PFSK-1 (cell line): ENCODE measurements around the gene CDK19.

Source experiments
- FOXP2 ChIP-seq: optimal IDR thresholded peaks from 2 replicates; pipeline ENCODE3; 2011; ENCODE audit warnings: borderline replicate concordance, control low read depth, inconsistent platforms; ENCODE audit not compliant: insufficient read depth; ENCODE audit errors: extremely low read length, extremely low read depth
- POLR2AphosphoS5 ChIP-seq: IDR thresholded peaks from 2 replicates; pipeline ENCODE4 v1.6.1; 2012; ENCODE audit warnings: low read depth, mild to moderate bottlenecking, control low read depth, low read length, moderate library complexity
- SIN3A ChIP-seq: IDR thresholded peaks from 2 replicates; pipeline ENCODE4 v1.6.1; 2012; ENCODE audit warnings: mild to moderate bottlenecking, low read length, moderate library complexity, borderline replicate concordance; ENCODE audit not compliant: insufficient read depth
- TAF1 ChIP-seq: IDR thresholded peaks from 2 replicates; pipeline ENCODE4 v1.6.1; 2012; ENCODE audit warnings: low read length, control low read depth, borderline replicate concordance; ENCODE audit not compliant: insufficient read depth
- TF ChIP-seq, protein P1 (sequence below), 2 experiments: IDR thresholded peaks; 2 replicates each; pipeline versions ENCODE4 v1.6.1 to v1.8.0; 2011 to 2012; ENCODE audit warnings: low read depth in 2 of 2, low read length in 2 of 2, control low read depth in 1 of 2, inconsistent platforms in 1 of 2, mild to moderate bottlenecking in 1 of 2, moderate library complexity in 1 of 2; ENCODE audit not compliant: insufficient read depth in 1 of 2

The CDK19 gene

DNA sequence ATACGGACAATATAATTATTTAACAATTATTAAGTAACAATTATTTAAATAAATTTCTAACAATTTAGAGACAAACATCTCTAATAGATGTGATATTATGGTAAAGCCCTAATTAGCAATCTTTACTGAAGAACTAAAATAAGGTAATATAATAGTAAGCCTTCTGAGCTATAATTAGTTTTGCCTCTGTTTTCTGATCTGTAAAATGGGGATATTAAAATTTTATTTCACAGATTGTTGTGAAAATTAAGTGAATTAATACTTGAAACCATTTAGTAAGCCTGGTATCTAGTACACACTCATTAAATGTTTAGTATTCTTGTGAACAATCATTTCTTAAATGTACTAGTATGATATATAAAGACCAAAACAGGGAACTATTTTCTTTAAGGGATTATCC lies 70.3 kb downstream of the CDK19 start:
- no peak for TF ChIP-seq FOXP2
- TF ChIP-seq POLR2AphosphoS5: no peak
- TF ChIP-seq SIN3A: no peak
- TF ChIP-seq, protein P1, sequence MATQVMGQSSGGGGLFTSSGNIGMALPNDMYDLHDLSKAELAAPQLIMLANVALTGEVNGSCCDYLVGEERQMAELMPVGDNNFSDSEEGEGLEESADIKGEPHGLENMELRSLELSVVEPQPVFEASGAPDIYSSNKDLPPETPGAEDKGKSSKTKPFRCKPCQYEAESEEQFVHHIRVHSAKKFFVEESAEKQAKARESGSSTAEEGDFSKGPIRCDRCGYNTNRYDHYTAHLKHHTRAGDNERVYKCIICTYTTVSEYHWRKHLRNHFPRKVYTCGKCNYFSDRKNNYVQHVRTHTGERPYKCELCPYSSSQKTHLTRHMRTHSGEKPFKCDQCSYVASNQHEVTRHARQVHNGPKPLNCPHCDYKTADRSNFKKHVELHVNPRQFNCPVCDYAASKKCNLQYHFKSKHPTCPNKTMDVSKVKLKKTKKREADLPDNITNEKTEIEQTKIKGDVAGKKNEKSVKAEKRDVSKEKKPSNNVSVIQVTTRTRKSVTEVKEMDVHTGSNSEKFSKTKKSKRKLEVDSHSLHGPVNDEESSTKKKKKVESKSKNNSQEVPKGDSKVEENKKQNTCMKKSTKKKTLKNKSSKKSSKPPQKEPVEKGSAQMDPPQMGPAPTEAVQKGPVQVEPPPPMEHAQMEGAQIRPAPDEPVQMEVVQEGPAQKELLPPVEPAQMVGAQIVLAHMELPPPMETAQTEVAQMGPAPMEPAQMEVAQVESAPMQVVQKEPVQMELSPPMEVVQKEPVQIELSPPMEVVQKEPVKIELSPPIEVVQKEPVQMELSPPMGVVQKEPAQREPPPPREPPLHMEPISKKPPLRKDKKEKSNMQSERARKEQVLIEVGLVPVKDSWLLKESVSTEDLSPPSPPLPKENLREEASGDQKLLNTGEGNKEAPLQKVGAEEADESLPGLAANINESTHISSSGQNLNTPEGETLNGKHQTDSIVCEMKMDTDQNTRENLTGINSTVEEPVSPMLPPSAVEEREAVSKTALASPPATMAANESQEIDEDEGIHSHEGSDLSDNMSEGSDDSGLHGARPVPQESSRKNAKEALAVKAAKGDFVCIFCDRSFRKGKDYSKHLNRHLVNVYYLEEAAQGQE (IDR thresholded peaks at IDR 0.05; ENCODE audit: insufficient read depth in 1 of 2, low read depth in 2 of 2, low read length in 2 of 2): no peak
- no peak for TF ChIP-seq TAF1

DNA sequence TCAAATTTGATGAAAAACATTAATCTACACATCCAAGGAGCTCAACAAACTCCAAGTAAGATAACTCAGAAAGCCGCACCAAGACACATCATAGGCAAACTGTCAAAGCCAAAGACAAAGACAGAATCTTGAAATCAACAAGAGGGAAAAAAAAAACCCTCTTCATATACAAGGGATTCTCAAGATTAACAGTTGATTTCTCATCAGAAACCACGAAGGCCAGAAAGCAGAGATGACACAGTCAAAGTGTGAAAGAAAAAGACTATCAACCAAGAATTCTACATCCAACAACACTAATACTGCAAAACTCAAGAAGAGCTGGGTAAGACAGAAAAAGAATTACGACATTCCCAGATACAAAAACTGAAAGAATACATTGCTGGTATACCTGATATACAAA lies 73.8 kb downstream of the CDK19 start:
- no peak for TF ChIP-seq SIN3A
- TF ChIP-seq POLR2AphosphoS5: no peak
- TF ChIP-seq FOXP2: no peak
- TF ChIP-seq TAF1: no peak
- TF ChIP-seq, protein P1 (IDR thresholded peaks at IDR 0.05; ENCODE audit: insufficient read depth in 1 of 2, low read depth in 2 of 2, low read length in 2 of 2): no peak

DNA sequence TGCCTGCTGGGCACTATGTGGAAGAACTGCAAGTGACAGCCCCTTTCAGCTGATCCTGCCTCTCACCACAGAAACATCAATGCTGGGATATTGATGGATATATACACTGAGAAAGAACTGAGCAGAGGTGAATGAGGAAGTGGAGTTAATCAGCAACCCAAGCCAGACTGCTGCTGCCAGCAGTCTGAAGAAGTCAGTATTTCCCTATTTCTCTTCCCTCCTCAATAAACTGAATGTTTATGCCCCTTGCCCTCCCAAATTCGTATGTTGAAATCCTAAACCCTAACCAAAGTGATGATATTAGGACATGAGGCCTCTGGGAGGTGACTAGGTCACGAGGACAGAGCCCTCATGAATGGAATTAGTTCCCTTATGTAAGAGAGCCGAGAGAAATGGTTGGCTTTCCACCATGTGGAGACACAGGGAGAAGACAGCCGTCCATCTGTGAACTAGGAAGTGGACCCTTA lies 76.3 kb downstream of the CDK19 start:
- TF ChIP-seq FOXP2 (no peak), SIN3A (no peak), POLR2AphosphoS5 (no peak), TAF1 (no peak)
- TF ChIP-seq, protein P1 (IDR thresholded peaks at IDR 0.05; ENCODE audit: insufficient read depth in 1 of 2, low read depth in 2 of 2, low read length in 2 of 2): no peak

DNA sequence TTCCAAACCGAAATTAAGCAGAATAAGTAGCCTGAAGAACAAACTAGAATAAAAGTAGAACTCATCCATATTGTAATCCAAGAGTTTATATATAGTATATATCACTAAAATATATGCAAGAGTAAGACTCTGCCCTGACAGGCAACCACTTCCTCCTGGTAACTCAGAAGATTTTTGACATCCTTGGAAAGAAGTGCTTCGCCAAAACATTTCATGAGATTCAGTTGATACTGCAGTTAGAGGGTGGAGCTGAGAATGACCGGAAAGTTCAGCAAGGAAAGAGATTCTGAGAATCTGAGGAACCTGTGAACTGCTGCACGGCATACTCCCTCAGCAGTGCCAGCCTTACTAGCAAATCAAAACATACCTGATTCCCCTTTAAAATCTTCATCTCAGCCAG lies 79.6 kb downstream of the CDK19 start:
- TF ChIP-seq FOXP2 (no peak), TAF1 (no peak), SIN3A (no peak), POLR2AphosphoS5 (no peak)
- TF ChIP-seq, protein P1 (IDR thresholded peaks at IDR 0.05; ENCODE audit: insufficient read depth in 1 of 2, low read depth in 2 of 2, low read length in 2 of 2): no peak

DNA sequence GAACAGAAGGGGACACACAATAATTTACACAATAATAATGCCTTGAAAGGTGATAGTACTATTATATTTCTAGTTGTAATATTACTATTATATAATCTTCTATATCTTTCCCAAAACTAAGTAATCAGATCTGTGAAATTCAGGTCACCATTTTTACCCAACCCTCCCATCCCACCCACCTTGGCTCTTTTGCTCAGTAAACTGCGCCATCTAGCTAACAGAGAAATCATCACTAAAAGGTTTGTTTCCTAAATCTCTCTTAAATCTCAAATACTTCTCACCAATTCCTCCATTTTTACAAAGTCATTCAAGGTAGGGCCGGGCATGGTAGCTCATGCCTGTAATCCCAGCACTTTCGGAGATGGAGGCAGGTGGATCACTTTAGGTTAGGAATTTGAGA lies 83.4 kb downstream of the CDK19 start:
- TF ChIP-seq POLR2AphosphoS5 (no peak), FOXP2 (no peak), SIN3A (no peak), TAF1 (no peak)
- TF ChIP-seq, protein P1 (IDR thresholded peaks at IDR 0.05; ENCODE audit: insufficient read depth in 1 of 2, low read depth in 2 of 2, low read length in 2 of 2): no peak
